ENCODE measurements around the gene EIF2B4. TPM values are rescaled to one million over a fixed set of nuclear protein-coding genes. Genes with fewer than 3 reads are reported as not detected.
"Not testable (repeated sequence)": the region's sequence is repeated elsewhere in the genome, so short reads cannot be mapped to it uniquely, and the experiment has no call there.

Gene EIF2B4
- total and polyA plus RNA-seq, 8 donors, result 30.7 to 61.4 (median 51.9) TPM

DNA sequence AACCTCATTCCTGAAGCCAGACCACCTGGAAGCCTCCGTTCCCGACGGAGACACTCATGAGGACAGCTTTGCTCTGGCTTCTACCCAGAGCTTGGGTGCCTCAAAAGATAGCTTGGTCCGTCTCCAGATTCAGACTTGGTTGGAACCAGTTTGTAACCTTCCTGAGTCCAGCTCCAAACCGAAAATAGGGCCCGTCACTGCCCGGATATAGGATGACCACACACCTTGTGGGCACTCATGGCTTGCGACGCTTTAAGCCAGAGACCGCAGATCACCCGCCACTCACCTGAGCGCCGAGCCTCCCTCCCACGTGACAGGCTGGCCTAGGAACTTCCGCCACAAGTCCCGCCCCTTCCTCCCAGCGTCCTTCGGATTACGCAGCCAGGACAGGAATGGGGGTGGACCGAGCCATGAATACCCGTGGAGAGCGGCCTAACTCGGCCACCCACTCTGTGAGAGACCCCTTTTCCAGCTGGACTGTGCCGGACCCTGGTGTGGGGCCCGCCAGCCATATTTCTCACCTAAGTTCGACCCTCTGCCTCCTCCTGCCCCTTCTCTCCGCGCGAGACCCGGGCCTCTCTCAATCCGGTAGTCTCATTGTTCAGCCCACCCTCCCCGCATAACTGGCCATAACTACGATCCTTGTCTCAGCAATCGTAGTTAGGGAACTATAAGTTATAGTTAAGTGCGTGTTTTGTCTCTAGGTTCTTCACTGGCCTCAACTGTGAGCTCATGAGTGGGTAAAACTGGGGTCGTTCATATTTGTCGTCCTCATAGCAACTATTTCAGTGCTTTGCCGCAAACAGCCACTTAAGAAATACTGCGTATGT, 47.2 kb downstream of the EIF2B4 start, which contains the start of gene MPV17:
MPV17 (minus strand) TSS at position 332 of the 830 bp plus-strand sequence. CDS start 580 bp downstream, outside the sequence.
- no peaks in the 10 kb centered on the region for H3K9me3 ChIP-seq
- H3K27ac ChIP-seq, result peak within 1 kb of the TSS; percentile 89 to 94
- peaks cover 0 to 23% of the 10 kb centered on the region in 2 donors for H3K36me3 ChIP-seq
- TF ChIP-seq, protein P1, sequence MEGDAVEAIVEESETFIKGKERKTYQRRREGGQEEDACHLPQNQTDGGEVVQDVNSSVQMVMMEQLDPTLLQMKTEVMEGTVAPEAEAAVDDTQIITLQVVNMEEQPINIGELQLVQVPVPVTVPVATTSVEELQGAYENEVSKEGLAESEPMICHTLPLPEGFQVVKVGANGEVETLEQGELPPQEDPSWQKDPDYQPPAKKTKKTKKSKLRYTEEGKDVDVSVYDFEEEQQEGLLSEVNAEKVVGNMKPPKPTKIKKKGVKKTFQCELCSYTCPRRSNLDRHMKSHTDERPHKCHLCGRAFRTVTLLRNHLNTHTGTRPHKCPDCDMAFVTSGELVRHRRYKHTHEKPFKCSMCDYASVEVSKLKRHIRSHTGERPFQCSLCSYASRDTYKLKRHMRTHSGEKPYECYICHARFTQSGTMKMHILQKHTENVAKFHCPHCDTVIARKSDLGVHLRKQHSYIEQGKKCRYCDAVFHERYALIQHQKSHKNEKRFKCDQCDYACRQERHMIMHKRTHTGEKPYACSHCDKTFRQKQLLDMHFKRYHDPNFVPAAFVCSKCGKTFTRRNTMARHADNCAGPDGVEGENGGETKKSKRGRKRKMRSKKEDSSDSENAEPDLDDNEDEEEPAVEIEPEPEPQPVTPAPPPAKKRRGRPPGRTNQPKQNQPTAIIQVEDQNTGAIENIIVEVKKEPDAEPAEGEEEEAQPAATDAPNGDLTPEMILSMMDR (IDR thresholded peaks at IDR 0.05), result no peak
- ATAC-seq (peak; percentile 93), DNase-seq (peak; percentile 88 to 96 (median 94))
- intact Hi-C loops (cut with DNase I), result no loop called here
- H3K4me1 ChIP-seq, result peaks cover 14 to 33% of the 10 kb centered on the region in 2 donors
- H3K27me3 ChIP-seq, result no peaks in the 10 kb centered on the region
- peak within 1 kb of the TSS; percentile 62 to 81 for H3K4me3 ChIP-seq

DNA sequence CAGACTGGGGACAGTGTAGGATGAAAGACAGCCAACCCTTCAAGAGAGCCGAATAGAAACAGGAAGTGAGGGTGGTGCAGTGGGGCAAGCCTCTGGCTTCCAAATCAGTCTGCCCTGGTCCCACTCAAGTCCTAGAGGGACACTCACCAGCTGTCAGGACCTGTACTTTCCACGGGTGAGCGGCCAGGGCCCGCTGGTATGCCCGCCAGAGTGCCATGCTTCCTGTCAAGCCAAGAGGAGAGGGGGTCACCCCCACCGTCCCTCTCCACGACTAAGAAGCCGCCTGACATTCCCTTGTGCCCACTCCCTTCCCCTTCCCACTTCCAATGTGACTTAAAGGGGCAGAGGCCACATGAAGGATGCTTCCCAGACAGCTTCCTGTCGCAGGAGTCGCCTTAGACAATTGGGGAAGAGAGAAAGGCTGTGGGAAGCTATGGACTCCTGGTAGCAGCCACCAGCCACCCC, 47.8 kb downstream of the EIF2B4 start:
- TF ChIP-seq, protein P1 (IDR thresholded peaks at IDR 0.05), result no peak
- intact Hi-C loops (cut with DNase I), result no loop called here
- peaks cover 0 to 21% of the 10 kb centered on the region in 2 donors for H3K36me3 ChIP-seq
- H3K4me3 ChIP-seq, result peak overlapping the region; percentile 62 to 81
- H3K27ac ChIP-seq, result peak overlapping the region; percentile 89 to 94
- no peak for DNase-seq
- peak; percentile 23 for ATAC-seq
- no peaks in the 10 kb centered on the region for H3K9me3 ChIP-seq
- no peaks in the 10 kb centered on the region for H3K27me3 ChIP-seq
- peaks cover 14 to 34% of the 10 kb centered on the region in 2 donors for H3K4me1 ChIP-seq

DNA sequence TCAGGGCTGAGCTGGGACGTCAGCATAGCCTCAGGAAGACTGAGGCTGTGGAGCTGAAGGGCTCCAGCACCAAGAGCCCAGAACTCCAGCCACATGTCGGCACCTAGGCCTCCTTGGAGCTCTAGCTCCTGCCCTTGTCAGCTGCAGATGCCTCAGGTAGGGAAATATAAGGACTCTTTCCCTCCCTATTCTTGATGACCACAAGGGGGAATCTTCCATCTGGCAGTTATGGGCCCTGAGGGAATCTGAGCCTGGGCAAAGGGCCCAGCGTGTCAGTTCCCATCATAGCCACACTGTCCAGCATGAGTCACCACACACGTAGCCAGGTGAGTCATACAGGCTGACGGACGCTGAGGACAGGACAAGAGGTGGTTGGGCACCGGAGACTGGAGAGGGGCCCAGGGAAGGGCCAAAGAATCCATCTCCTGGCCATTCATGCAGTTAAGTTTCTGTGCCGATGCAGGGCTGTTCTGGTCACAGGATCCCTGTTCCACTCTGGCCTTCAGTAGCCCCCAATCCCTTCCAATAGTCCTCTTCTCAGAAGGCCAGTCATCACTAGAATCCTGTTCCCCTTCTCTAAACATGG, 49.1 kb downstream of the EIF2B4 start:
- Histone ChIP-seq H3K4me1 (peaks cover 14 to 38% of the 10 kb centered on the region in 2 donors), H3K27me3 (no peaks in the 10 kb centered on the region), H3K36me3 (peaks cover 0 to 19% of the 10 kb centered on the region in 2 donors), H3K4me3 (no peak overlapping the region), H3K9me3 (no peaks in the 10 kb centered on the region), H3K27ac (peak overlapping the region in 1 of 2 donors; percentile 39)
- TF ChIP-seq, protein P1 (IDR thresholded peaks at IDR 0.05), result peak in 1 of 2 donors; percentile 34
- intact Hi-C loops (cut with DNase I), result no loop called here
- DNase-seq (peak in 2 of 4 donors; percentile 83), ATAC-seq (peak; percentile 71)

DNA sequence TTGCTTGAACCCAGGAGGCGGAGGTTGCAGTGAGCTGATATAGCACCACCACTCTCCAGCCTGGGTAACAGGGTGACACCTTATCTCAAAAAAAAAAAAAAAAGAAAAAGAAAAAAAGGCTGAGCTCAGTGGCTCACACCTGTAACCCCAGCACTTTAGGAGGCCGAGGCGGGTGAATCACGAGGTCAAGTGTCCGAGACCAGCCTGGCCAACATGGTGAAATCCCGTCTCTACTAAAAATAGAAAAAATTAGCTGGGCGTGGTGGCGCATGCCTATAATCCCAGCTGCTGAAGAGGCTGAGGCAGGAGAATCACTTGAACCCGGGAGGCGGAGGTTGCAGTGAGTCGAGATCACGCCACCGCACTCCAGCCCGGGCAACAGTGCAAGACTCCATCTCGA, 50.3 kb downstream of the EIF2B4 start:
- peaks cover 0 to 20% of the 10 kb centered on the region in 2 donors for H3K36me3 ChIP-seq
- H3K4me1 ChIP-seq, result peaks cover 14 to 38% of the 10 kb centered on the region in 2 donors
- H3K27me3 ChIP-seq; H3K27ac ChIP-seq; DNase-seq; H3K9me3 ChIP-seq; H3K4me3 ChIP-seq; ATAC-seq; intact Hi-C loops (cut with DNase I): not testable (repeated sequence)

DNA sequence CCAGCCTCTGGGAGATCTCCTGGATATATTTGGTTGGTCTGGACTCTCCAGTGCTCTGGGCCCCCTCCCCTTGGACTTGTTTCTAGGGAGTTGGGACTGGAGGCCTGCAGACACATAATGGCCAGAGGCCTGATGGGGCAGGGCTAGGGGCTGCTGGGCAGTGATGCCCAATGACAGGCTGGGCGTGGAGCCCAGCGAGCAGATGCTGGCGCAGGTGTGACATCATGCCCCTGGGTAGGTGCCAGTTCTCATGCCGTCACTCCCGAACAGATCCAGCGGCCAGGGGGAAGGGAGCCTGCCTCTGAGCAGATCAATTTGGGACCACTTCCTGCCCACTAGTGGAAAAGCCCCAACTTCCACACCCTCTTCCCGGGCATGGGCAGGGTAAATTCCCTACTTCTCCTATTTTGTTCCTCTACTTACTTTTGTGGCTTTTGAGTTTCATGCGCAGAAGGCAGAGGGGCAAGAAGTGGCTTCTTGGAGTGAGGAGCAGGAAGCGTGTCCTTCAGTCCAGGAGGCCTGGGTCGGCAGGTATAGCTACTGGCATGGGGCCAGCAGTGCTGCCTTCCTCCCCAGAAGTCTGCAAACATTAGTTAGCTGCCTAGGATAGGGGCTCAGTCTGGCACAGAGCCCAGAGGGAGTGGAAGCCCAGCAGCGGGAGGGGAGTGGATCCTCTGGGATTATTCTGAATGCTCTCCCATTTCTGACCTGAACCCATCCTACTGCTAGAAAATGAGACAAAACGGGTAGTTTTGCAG, 53.3 kb downstream of the EIF2B4 start:
- no peak for ATAC-seq
- Histone ChIP-seq H3K4me1 (peaks cover 2 to 20% of the 10 kb centered on the region in 2 donors), H3K9me3 (no peaks in the 10 kb centered on the region), H3K27me3 (no peaks in the 10 kb centered on the region), H3K36me3 (peaks cover 0 to 27% of the 10 kb centered on the region in 2 donors), H3K27ac (no peak overlapping the region), H3K4me3 (no peak overlapping the region)
- TF ChIP-seq, protein P1 (IDR thresholded peaks at IDR 0.05), result no peak
- intact Hi-C loops (cut with DNase I), result no loop called here
- DNase-seq, result peak in 1 of 4 donors; percentile 60

All from left lung (tissue), 10 donors.